Measurements from ENCODE around the gene HOXD3.

Gene HOXD3

GRCh38 chr2:176170602-176171305, 13.6 kb downstream of the HOXD3 start:
- H3K4me2 ChIP-seq, result no peak overlapping the region
- H3K36me3 ChIP-seq (ENCODE audit: insufficient read depth), result no peaks in the 10 kb centered on the region
- no peaks in the 10 kb centered on the region for H3K27me3 ChIP-seq (ENCODE audit: insufficient read depth, low read depth)
- H4K20me1 ChIP-seq (ENCODE audit: insufficient read depth), result no peaks in the 10 kb centered on the region
- H3K4me3 ChIP-seq (IDR thresholded peaks at IDR 0.05; ENCODE audit: insufficient read depth, low read depth, low read length), result no peak overlapping the region
- H3K27ac ChIP-seq, result no peak overlapping the region
- H3K9ac ChIP-seq, result no peak overlapping the region
- H2AFZ ChIP-seq (ENCODE audit: low read depth), result no peak overlapping the region
- no peak for TF ChIP-seq CTCF (conservative IDR thresholded peaks at IDR 0.05; ENCODE audit: low read depth, low read length)
- no peaks in the 10 kb centered on the region for H3K4me1 ChIP-seq (ENCODE audit: low read depth, poor library complexity, severe bottlenecking)
- H3K79me2 ChIP-seq (ENCODE audit: insufficient read depth, low read depth), result no peaks in the 10 kb centered on the region

GRCh38 chr2:176171351-176172006, 14.4 kb downstream of the HOXD3 start:
- Histone ChIP-seq H3K27me3 (ENCODE audit: insufficient read depth, low read depth) (no peaks in the 10 kb centered on the region), H3K36me3 (ENCODE audit: insufficient read depth) (no peaks in the 10 kb centered on the region), H3K4me1 (ENCODE audit: low read depth, poor library complexity, severe bottlenecking) (no peaks in the 10 kb centered on the region), H3K27ac (no peak overlapping the region), H3K4me2 (no peak overlapping the region), H3K4me3 (IDR thresholded peaks at IDR 0.05; ENCODE audit: insufficient read depth, low read depth, low read length) (no peak overlapping the region), H3K9ac (no peak overlapping the region), H3K79me2 (ENCODE audit: insufficient read depth, low read depth) (no peaks in the 10 kb centered on the region), H2AFZ (ENCODE audit: low read depth) (no peak overlapping the region), H4K20me1 (ENCODE audit: insufficient read depth) (no peaks in the 10 kb centered on the region)
- TF ChIP-seq CTCF (conservative IDR thresholded peaks at IDR 0.05; ENCODE audit: low read depth, low read length), result no peak

- H3K4me1 ChIP-seq (ENCODE audit: low read depth, poor library complexity, severe bottlenecking), result no peaks in the 10 kb centered on the region
- no peaks in the 10 kb centered on the region for H3K27me3 ChIP-seq (ENCODE audit: insufficient read depth, low read depth)
- H2AFZ ChIP-seq (ENCODE audit: low read depth), result no peak overlapping the region
- no peaks in the 10 kb centered on the region for H4K20me1 ChIP-seq (ENCODE audit: insufficient read depth)
- no peaks in the 10 kb centered on the region for H3K36me3 ChIP-seq (ENCODE audit: insufficient read depth)
- H3K4me2 ChIP-seq, result no peak overlapping the region
- no peak for TF ChIP-seq CTCF (conservative IDR thresholded peaks at IDR 0.05; ENCODE audit: low read depth, low read length)
- no peaks in the 10 kb centered on the region for H3K79me2 ChIP-seq (ENCODE audit: insufficient read depth, low read depth)
- H3K27ac ChIP-seq, result no peak overlapping the region
- H3K9ac ChIP-seq, result no peak overlapping the region
- no peak overlapping the region for H3K4me3 ChIP-seq (IDR thresholded peaks at IDR 0.05; ENCODE audit: insufficient read depth, low read depth, low read length)
Measured at GRCh38 chr2:176172007-176172894, 15.1 kb downstream of the HOXD3 start.

- Histone ChIP-seq H4K20me1 (ENCODE audit: insufficient read depth) (no peaks in the 10 kb centered on the region), H3K4me3 (IDR thresholded peaks at IDR 0.05; ENCODE audit: insufficient read depth, low read depth, low read length) (no peak overlapping the region), H3K9ac (no peak overlapping the region), H3K4me1 (ENCODE audit: low read depth, poor library complexity, severe bottlenecking) (no peaks in the 10 kb centered on the region), H3K27me3 (ENCODE audit: insufficient read depth, low read depth) (no peaks in the 10 kb centered on the region), H3K27ac (no peak overlapping the region), H3K36me3 (ENCODE audit: insufficient read depth) (no peaks in the 10 kb centered on the region), H2AFZ (ENCODE audit: low read depth) (no peak overlapping the region), H3K4me2 (no peak overlapping the region), H3K79me2 (ENCODE audit: insufficient read depth, low read depth) (no peaks in the 10 kb centered on the region)
- TF ChIP-seq CTCF (conservative IDR thresholded peaks at IDR 0.05; ENCODE audit: low read depth, low read length), result no peak
Measured at GRCh38 chr2:176172895-176173566, 15.9 kb downstream of the HOXD3 start.

All from KMS-11 (cell line).